Fibroblast of villous mesenchyme (primary cell): Measurements from ENCODE around the gene FAM193B. TPM values are rescaled to one million over a fixed set of nuclear protein-coding genes. Genes with fewer than 3 reads are reported as not detected.

Experiments used
- DNase-seq: peaks from one replicate; pipeline ENCODE4 v3.0.0-alpha.2; 2010; ENCODE audit warnings: low read depth
- H3K4me3 ChIP-seq: 2 replicates; pipeline ENCODE4 v1.5.1; 2011; ENCODE audit warnings: low read depth, mild to moderate bottlenecking, low read length
- total RNA-seq: library from RNA; depleted of rRNA; stranded (reverse); fragments of >200 nt; gene quantifications from 2 replicates; pipeline ENCODE4 v1.2.3, GENCODE V29; 2012
- TF ChIP-seq, protein P1 (sequence below): IDR thresholded peaks from 2 replicates; pipeline ENCODE4 v1.5.1; 2012; ENCODE audit warnings: low read depth, mild to moderate bottlenecking, low read length; ENCODE audit not compliant: insufficient read depth

The FAM193B gene
- total RNA-seq, 1 donor, result 26.3 TPM

GRCh38 chr5:177491983-177492746 is 62.2 kb downstream of the FAM193B start:
- TF ChIP-seq, protein P1, sequence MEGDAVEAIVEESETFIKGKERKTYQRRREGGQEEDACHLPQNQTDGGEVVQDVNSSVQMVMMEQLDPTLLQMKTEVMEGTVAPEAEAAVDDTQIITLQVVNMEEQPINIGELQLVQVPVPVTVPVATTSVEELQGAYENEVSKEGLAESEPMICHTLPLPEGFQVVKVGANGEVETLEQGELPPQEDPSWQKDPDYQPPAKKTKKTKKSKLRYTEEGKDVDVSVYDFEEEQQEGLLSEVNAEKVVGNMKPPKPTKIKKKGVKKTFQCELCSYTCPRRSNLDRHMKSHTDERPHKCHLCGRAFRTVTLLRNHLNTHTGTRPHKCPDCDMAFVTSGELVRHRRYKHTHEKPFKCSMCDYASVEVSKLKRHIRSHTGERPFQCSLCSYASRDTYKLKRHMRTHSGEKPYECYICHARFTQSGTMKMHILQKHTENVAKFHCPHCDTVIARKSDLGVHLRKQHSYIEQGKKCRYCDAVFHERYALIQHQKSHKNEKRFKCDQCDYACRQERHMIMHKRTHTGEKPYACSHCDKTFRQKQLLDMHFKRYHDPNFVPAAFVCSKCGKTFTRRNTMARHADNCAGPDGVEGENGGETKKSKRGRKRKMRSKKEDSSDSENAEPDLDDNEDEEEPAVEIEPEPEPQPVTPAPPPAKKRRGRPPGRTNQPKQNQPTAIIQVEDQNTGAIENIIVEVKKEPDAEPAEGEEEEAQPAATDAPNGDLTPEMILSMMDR, result no peak
- no peak for DNase-seq
- H3K4me3 ChIP-seq, result no peak overlapping the region

GRCh38 chr5:177491429-177491945 is 62.9 kb downstream of the FAM193B start:
- no peak overlapping the region for H3K4me3 ChIP-seq
- DNase-seq, result peak; percentile 61
- TF ChIP-seq, protein P1, result peak; percentile 86

- TF ChIP-seq, protein P1, result no peak
- no peak for DNase-seq
- no peak overlapping the region for H3K4me3 ChIP-seq
Observed at GRCh38 chr5:177490992-177491391, 63.4 kb downstream of the FAM193B start.

DNA sequence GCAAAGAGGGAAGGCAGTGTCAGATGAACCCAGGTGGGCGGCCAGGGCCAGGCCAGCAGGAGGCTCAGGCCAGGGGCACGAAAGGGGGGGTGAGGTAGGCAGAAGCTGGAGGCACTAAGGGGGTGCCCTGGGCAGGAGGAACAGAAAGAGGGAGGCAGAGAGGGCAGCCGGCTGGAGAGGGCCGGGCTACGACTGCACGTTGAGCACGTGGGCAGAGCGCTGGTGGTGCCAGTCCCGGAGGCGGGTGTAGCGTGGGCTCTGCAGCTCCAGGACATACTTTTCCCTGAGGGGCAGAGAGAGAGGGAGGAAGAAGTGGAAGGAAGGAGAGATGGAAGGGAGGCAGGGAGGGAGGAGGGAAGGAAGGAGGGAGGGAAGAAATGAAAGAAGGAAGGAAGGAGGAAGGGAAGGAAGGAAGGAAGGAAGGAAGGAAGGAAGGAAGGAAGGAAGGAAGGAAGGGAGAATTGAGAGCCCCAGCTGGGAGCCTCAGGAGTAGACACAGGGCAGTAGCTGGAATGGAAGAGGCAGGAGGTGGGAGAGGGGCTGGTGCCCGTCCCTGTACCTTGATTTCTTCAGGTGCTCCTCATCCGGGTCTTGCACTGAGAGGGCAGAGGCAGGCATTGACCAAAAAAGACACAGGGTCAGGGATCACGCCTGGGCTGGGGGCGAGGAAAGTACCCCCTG is 63.9 kb downstream of the FAM193B start:
- TF ChIP-seq, protein P1, result no peak
- no peak for DNase-seq
- H3K4me3 ChIP-seq, result no peak overlapping the region

DNA sequence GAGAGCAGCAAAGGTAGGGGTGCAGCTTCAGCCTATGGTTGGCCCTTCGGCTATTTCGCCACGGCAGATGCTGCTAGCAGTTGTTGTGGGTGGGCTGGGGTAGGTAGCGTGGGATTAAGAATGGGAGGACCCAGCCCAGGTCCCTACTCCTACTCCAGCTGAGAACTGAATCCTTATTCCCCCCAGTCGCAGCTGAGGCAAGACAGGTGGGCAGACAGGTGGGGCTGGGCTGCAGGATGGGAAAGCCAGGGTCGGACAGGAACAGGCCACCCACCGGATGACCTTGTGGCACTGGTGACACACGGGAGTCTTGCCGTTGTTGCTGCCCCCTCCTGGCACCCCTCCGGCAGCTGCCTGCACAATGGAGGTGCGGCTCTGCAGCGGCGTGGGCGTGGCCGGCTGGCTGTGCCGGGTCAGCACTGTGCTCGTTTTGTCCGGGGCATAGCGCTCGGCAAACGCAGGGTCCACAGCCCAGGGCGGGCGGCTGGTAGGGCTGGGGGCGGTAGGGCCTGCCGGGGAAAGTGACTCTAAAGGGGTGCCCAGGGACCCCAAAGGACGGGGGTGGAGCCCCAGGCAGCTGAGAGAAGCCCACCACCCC is 65.1 kb downstream of the FAM193B start:
- DNase-seq, result no peak
- no peak overlapping the region for H3K4me3 ChIP-seq
- TF ChIP-seq, protein P1, result no peak

DNA sequence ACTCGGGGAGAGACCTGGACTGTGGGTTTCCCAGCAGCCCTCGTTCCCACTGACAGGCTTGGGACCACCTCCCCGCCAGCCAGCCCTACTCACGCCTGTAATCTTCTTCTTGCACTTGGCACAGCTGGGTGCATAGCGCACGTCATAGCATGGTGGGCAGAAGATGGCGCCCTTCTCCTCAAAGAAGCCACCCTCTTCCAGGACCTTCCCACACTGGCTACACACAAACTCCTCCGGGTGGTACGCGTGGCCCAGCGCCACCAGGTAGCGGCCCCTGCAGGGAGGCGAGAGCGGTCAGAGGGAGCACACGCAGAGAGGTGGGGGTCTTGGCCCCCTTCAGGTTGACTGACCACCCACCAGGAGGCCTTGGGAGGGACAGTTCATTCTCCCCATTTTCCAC is 66.4 kb downstream of the FAM193B start:
- TF ChIP-seq, protein P1, result no peak
- no peak for DNase-seq
- no peak overlapping the region for H3K4me3 ChIP-seq
